Stromal cell of bone marrow (primary cell): ENCODE measurements around the gene TDRKH.
"Not testable (repeated sequence)": the region's sequence is repeated elsewhere in the genome, so short reads cannot be mapped to it uniquely, and the experiment has no call there.

Experiments
- DNase-seq: peaks from one replicate; pipeline ENCODE4 v3.0.0-alpha.2; 2012; ENCODE audit warnings: low read depth

Gene TDRKH

GRCh38 chr1:151762941-151763921 is 27.1 kb downstream of the TDRKH start, which contains the start of gene MRPL9:
Gene MRPL9, minus strand, starts transcription at chr1:151763496. Its CDS starts 17 bp downstream, at chr1:151763479.
- peak; percentile 55 for DNase-seq

GRCh38 chr1:151760597-151761385 is 29.5 kb downstream of the TDRKH start:
- no peak for DNase-seq

- DNase-seq: no peak
Measured at GRCh38 chr1:151759241-151759640, 31.1 kb downstream of the TDRKH start.

GRCh38 chr1:151756291-151756690 is 34.0 kb downstream of the TDRKH start:
- DNase-seq: no peak

- DNase-seq: no peak
Measured at GRCh38 chr1:151741516-151741915, 48.8 kb downstream of the TDRKH start.

- DNase-seq: no peak
Measured at GRCh38 chr1:151739590-151740355, 50.5 kb downstream of the TDRKH start.

GRCh38 chr1:151737479-151737878 is 52.8 kb downstream of the TDRKH start:
- no peak for DNase-seq

- no peak for DNase-seq
Measured at GRCh38 chr1:151737026-151737425, 53.3 kb downstream of the TDRKH start.

GRCh38 chr1:151733995-151734394 is 56.3 kb downstream of the TDRKH start:
- DNase-seq: not testable (repeated sequence)

GRCh38 chr1:151733126-151733525 is 57.2 kb downstream of the TDRKH start:
- DNase-seq: no peak

GRCh38 chr1:151729966-151730291 is 60.4 kb downstream of the TDRKH start:
- DNase-seq: no peak

- DNase-seq: no peak
Measured at GRCh38 chr1:151729157-151729965, 60.9 kb downstream of the TDRKH start.

GRCh38 chr1:151728151-151729054 is 61.9 kb downstream of the TDRKH start:
- peak; percentile 57 for DNase-seq

GRCh38 chr1:151723726-151724370 is 66.5 kb downstream of the TDRKH start:
- no peak for DNase-seq
